ENCODE measurements around the gene DUSP22. TPM values are rescaled to one million over a fixed set of nuclear protein-coding genes. Genes with fewer than 3 reads are reported as not detected.

Gene DUSP22
- total and polyA plus RNA-seq, 2 of the 8 experiments (the other 6 are each of a cell fraction or from before 2014, with no cell fraction given), result 15.5 to 32.4 TPM

- WGBS, 2 experiments (ENCODE audit: extremely low coverage in 1 of 2, insufficient coverage in 1 of 2, insufficient read length in 1 of 2, insufficient replicate concordance in 2 of 2, low coverage in 1 of 2, low lambda C conversion rate in 2 of 2, missing lambda C conversion rate in 1 of 2), result 84% methylated on average over 10 of the region's 10 CpGs; no CpG with 5 or more reads in 1 of the 2 experiments
- no peak for TF ChIP-seq CREB1 (IDR thresholded peaks at IDR 0.05)
- TF ChIP-seq SIN3A (conservative IDR thresholded peaks at IDR 0.05 in 1 of 2, IDR thresholded peaks at IDR 0.05 in 1 of 2; ENCODE audit: low read depth in 1 of 2, low read length in 2 of 2), result no peak
- no peak for TF ChIP-seq EZH2 (IDR thresholded peaks at IDR 0.05; ENCODE audit: low read depth, low read length, severe bottlenecking)
- TF ChIP-seq, protein P1, sequence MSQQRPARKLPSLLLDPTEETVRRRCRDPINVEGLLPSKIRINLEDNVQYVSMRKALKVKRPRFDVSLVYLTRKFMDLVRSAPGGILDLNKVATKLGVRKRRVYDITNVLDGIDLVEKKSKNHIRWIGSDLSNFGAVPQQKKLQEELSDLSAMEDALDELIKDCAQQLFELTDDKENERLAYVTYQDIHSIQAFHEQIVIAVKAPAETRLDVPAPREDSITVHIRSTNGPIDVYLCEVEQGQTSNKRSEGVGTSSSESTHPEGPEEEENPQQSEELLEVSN (IDR thresholded peaks at IDR 0.05), result no peak
- TF ChIP-seq NANOG (IDR thresholded peaks at IDR 0.05; ENCODE audit: insufficient read depth, low read depth, low read length, poor library complexity, severe bottlenecking), result no peak
- no peak for TF ChIP-seq TAF1 (IDR thresholded peaks at IDR 0.05; ENCODE audit: low read depth, low read length)
- TF ChIP-seq RFX5 (IDR thresholded peaks at IDR 0.05; ENCODE audit: borderline replicate concordance, low read depth, low read length), result no peak
- TF ChIP-seq RBBP5 (IDR thresholded peaks at IDR 0.05; ENCODE audit: borderline replicate concordance, low read depth, low read length), result no peak
- no peak for TF ChIP-seq YY1 (IDR thresholded peaks at IDR 0.05; ENCODE audit: low read depth, low read length)
- TF ChIP-seq TEAD4 (IDR thresholded peaks at IDR 0.05; ENCODE audit: low read depth, low read length), result no peak
- no peak for TF ChIP-seq JUND (IDR thresholded peaks at IDR 0.05; ENCODE audit: low read length)
Observed at GRCh38 chr6:395432-396125, 103.3 kb downstream of the DUSP22 start.

More at GRCh38 chr6:395432-396125, 103.3 kb downstream of the DUSP22 start:
- Histone ChIP-seq H2BK15ac (ENCODE audit: low read length) (no peak overlapping the region), H4K20me1 (replicated peaks in 1 of 2; ENCODE audit: control insufficient read depth in 1 of 2, insufficient read depth in 2 of 2, low read length in 2 of 2) (peaks cover 0 to 9% of the 10 kb centered on the region in 2 experiments), H2AK5ac (ENCODE audit: low read depth, low read length) (no peak overlapping the region), H2BK120ac (replicated peaks; ENCODE audit: low read depth, low read length) (no peak overlapping the region), H3K9ac (replicated peaks in 1 of 4; ENCODE audit: extremely low read depth in 1 of 4, low read depth in 3 of 4, low read length in 3 of 4) (no peak overlapping the region), H3K4me1 (replicated peaks in 1 of 4; ENCODE audit: control insufficient read depth in 3 of 4, insufficient read depth in 4 of 4, low read length in 3 of 4) (peaks cover 2 to 6% (median 4%) of the 10 kb centered on the region in 4 experiments; a peak in 4 of 7 replicates), H3K4me3 (ENCODE audit: extremely low read depth in 1 of 4, insufficient read depth in 2 of 4, low read depth in 3 of 4, low read length in 4 of 4) (no peak overlapping the region), H3K14ac (ENCODE audit: insufficient read length) (no peak overlapping the region), H3K79me1 (ENCODE audit: low read depth, low read length) (no peaks in the 10 kb centered on the region), H2BK5ac (ENCODE audit: low read depth, low read length) (no peak overlapping the region), H3K79me2 (ENCODE audit: control insufficient read depth in 1 of 2, insufficient read depth in 2 of 2, low read length in 2 of 2) (no peaks in the 10 kb centered on the region), H3K23me2 (ENCODE audit: low read depth, low read length) (peaks cover 17% of the 10 kb centered on the region; the same call in 1 of the 2 replicates), H3K23ac (ENCODE audit: insufficient read length) (no peak overlapping the region), H4K8ac (ENCODE audit: extremely low read depth, insufficient read depth, low read length) (no peak overlapping the region), H2BK20ac (ENCODE audit: low read length) (no peak overlapping the region), H3K4me2 (ENCODE audit: insufficient read depth in 1 of 2, low read depth in 2 of 2, low read length in 2 of 2) (no peak overlapping the region), H3K36me3 (ENCODE audit: control insufficient read depth in 2 of 4, insufficient read depth in 4 of 4, low read length in 3 of 4) (peaks cover 0 to 8% (median 0%) of the 10 kb centered on the region in 4 experiments; a peak in 1 of 8 replicates), H3K18ac (ENCODE audit: extremely low read depth, low read length) (no peak overlapping the region), H3K27ac (ENCODE audit: low read depth, low read length) (no peak overlapping the region), H3K9me3 (ENCODE audit: insufficient read depth in 2 of 2, low read depth in 1 of 2, low read length in 1 of 2) (no peaks in the 10 kb centered on the region), H3K56ac (replicated peaks; ENCODE audit: insufficient read length, low read depth, low read length) (no peak overlapping the region), H2AFZ (ENCODE audit: low read length) (no peak overlapping the region), H2BK12ac (ENCODE audit: low read depth, low read length) (no peak overlapping the region), H4K5ac (ENCODE audit: insufficient read length, low read depth, low read length) (no peak overlapping the region), H3K27me3 (replicated peaks in 1 of 4; ENCODE audit: control insufficient read depth in 3 of 4, extremely low read depth in 1 of 4, insufficient read depth in 3 of 4, low read length in 3 of 4) (peaks cover 28 to 52% (median 45%) of the 10 kb centered on the region in 4 experiments), H4K91ac (replicated peaks; ENCODE audit: insufficient read length, low read length) (no peak overlapping the region), H3K4ac (replicated peaks; ENCODE audit: insufficient read length, low read depth, low read length) (no peak overlapping the region)
- ChIA-PET POLR2A (ENCODE audit: partially characterized antibody) (no interaction called here), CTCF (ENCODE audit: partially characterized antibody) (interaction anchor here (1.0 to 1.2 kb wide), 2 partner anchors 23 to 72 kb away, joined by 3 to 4 read pairs; no protein-coding TSS in a partner anchor)
- FAIRE-seq, result no peak
- DNase-seq (ENCODE audit: low read depth in 1 of 2, low spot score in 2 of 2), result no peak
